HL-60 (cell line): ENCODE measurements around the gene TMEM18.

Source experiments
- DNase-seq, 2 experiments: peaks; one replicate each; pipeline ENCODE4 v3.0.0-alpha.2; 2010 to 2020; ENCODE audit warnings: low read depth in 1 of 2, low spot score in 1 of 2
- H3K27ac ChIP-seq: fragments of 250-450 bp; sonication (Bioruptor Pico); replicated peaks from 2 replicates; pipeline ENCODE4 v1.5.1; 2020; ENCODE audit warnings: mild to moderate bottlenecking, moderate library complexity
- H3K27me3 ChIP-seq: fragments of 250-450 bp; sonication (Bioruptor Pico); 2 replicates; pipeline ENCODE4 v1.5.1; 2021; ENCODE audit warnings: mild to moderate bottlenecking, moderate library complexity; ENCODE audit not compliant: insufficient read depth, poor library complexity, severe bottlenecking
- H3K4me3 ChIP-seq: replicated peaks from 2 replicates; pipeline ENCODE4 v1.5.1; 2011; ENCODE audit warnings: mild to moderate bottlenecking, control low read depth, low read length; ENCODE audit not compliant: insufficient read depth
- CTCF ChIP-seq: IDR thresholded peaks from one replicate; pipeline ENCODE4 v1.5.1; 2011; ENCODE audit warnings: low read length, control low read depth, inconsistent platforms; ENCODE audit not compliant: insufficient read depth
- GABPA ChIP-seq: IDR thresholded peaks from 2 replicates; pipeline ENCODE4 v1.6.1; 2012; ENCODE audit warnings: low read depth
- POLR2AphosphoS5 ChIP-seq: IDR thresholded peaks from 2 replicates; pipeline ENCODE4 v1.6.1; 2012; ENCODE audit warnings: low read depth
- REST ChIP-seq: IDR thresholded peaks from 2 replicates; pipeline ENCODE4 v1.6.1; 2012; ENCODE audit warnings: low read depth; ENCODE audit not compliant: insufficient replicate concordance
- SPI1 ChIP-seq: IDR thresholded peaks from 2 replicates; pipeline ENCODE4 v1.6.1; 2012; ENCODE audit warnings: low read depth, mild to moderate bottlenecking, borderline replicate concordance

TMEM18 gene

GRCh38 chr2:624096-624495, 53.1 kb downstream of the TMEM18 start:
- DNase-seq, result no peak

GRCh38 chr2:623130-623922, 53.9 kb downstream of the TMEM18 start:
- Histone ChIP-seq H3K4me3 (no peak overlapping the region), H3K27me3 (no peaks in the 10 kb centered on the region), H3K27ac (no peak overlapping the region)
- TF ChIP-seq REST (no peak), POLR2AphosphoS5 (no peak), GABPA (no peak), SPI1 (no peak), CTCF (no peak)
- no peak for DNase-seq

More at GRCh38 chr2:624096-624495, 53.1 kb downstream of the TMEM18 start:
- no peaks in the 10 kb centered on the region for H3K27me3 ChIP-seq
- no peak overlapping the region for H3K27ac ChIP-seq
- TF ChIP-seq SPI1 (no peak), REST (no peak), CTCF (no peak), POLR2AphosphoS5 (no peak), GABPA (no peak)
- H3K4me3 ChIP-seq, result no peak overlapping the region

- DNase-seq, result no peak
- H3K27me3 ChIP-seq, result no peaks in the 10 kb centered on the region
- H3K4me3 ChIP-seq, result no peak overlapping the region
- H3K27ac ChIP-seq, result no peak overlapping the region
- TF ChIP-seq CTCF (no peak), REST (no peak), POLR2AphosphoS5 (no peak), GABPA (no peak), SPI1 (no peak)
Measured at GRCh38 chr2:622357-622756, 54.8 kb downstream of the TMEM18 start.
